GM18519 (cell line): Measurements from ENCODE around the gene ITGA3.

Source experiments
- ATAC-seq: cut with Tn5 transposase; IDR thresholded peaks from one replicate; pipeline ENCODE4 v1.9.1; 2021; ENCODE audit warnings: mild to moderate bottlenecking, moderate library complexity; ENCODE audit not compliant: unreplicated experiment, low FRiP score

Gene ITGA3

DNA sequence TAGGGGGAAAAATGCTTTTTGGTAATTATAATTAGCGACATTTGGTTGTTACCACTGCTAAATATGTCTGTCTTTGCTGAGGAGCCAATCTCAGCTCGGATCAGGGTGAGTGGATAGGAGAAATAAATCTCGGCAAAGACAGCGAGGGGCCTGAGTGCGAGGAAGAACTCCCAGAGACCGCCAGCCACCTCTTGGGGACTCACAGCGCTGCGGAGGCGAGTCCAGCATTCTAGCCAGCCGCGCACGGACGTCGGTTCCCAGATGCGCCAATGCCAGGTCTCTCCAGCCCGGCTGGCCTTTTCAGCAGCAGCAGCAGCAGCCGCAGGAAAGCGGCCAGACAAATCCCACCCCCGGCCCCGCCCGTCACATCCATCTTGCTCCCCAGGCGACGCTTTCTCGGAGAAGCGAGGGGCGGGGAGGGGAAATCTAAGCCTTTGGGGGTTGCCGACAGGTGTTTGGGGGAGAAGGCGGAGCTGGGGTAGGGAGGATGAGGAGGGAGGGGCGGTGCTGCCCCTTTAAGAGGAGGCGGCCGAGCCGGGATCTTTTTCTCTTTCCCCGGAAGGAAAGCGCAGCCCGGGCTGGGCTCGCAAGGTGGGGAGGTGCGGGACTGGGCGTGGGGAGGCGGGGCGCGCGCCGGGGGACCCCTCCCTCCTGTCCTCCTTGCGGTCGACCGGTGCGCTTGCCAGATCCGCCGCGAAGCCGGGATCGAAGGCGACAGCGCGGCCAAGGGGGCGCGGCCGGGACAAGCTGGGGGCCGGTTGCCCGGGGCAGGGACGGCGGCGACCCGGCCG, at the start of gene ITGA3:
Gene ITGA3 (plus strand): TSS at position 685 of the 791 bp plus-strand sequence. CDS start 330 bp downstream, outside the sequence.
- no peak for ATAC-seq

DNA sequence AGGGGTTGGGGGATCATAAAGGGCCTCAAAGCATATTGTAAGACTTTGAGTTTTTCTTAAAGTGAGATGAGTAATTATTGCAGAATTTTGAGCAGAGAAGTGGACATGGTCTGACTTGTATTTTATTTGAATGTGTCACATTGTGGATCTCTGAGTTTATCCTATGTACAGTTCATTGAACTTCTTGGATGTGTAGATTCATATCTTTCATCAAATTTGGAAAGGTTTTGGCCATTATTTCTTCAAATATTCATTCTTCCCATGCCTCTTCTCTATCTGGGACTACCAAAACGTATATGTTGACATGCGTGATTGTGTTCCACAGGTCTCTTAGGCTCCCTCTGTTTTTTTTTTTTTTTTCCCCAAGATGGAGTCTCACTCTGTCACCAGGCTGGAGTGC, 46.6 kb upstream of the ITGA3 start:
- no peak for ATAC-seq

DNA sequence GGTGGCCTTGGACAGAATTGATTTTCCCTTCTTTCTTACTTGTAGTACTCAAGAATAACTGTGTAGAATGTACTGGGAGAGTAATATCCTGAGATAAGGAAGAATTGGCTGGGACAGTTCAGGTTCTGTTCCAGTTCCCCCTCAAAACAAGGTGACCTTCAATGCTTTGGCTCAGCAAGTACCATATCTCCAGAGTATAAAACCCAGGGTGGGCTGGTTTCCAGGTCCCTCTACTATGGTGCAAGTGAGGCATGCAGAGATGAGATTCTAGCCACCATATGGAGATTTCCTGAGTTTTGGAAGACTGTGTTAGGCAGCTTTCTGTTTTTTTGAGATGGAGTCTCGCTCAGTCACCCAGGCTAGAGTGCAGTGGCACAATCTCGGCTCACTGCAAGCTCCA, 42.8 kb upstream of the ITGA3 start:
- no peak for ATAC-seq

DNA sequence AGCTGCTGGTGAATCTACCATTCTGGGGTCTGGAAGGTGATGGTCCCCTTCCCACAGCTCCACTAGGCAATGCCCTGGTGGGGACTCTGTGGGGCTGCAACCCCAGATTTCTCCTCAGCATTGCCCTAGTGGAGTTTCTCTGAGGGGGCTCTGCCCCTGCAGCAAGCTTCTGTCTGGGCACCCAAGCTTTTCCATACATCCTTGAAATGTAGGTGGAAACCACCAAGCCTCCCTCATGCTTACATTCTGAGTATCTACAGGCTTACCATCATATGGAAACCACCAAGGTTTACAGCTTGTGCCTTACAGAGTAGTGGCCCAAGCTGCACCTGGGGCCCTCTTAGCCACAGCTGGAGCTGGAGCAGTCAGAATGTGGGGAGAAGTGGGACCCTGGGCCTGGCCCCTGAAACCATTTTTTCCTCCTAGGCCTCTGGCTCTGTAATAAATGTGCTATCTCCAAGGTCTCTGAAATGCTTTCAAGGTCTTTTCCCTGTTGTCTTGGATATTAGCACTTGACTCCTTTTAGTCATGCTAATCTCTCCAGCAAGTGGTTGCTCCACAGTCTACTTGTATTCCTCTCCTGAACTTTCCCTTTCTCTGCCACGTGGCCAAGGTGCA, 41.3 kb upstream of the ITGA3 start:
- no peak for ATAC-seq

DNA sequence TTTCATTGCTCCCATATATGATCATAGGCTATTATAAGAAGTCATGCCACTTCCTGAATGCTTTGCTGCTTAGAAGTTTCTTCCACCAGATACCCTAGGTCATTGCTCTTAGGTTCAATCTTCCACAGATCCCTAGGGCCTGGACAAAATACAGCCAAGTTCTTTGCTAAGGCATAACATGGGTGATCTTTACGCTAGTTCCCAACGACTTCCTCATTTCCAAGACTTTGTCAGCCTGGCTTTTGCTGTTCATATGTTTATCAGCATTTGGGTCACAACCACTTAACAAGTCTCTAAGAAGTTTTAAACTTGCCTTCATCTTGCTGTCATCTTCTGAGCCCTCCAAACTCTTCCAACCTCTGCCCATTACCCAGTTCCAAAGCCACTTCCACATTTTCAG, 40.8 kb upstream of the ITGA3 start:
- no peak for ATAC-seq

DNA sequence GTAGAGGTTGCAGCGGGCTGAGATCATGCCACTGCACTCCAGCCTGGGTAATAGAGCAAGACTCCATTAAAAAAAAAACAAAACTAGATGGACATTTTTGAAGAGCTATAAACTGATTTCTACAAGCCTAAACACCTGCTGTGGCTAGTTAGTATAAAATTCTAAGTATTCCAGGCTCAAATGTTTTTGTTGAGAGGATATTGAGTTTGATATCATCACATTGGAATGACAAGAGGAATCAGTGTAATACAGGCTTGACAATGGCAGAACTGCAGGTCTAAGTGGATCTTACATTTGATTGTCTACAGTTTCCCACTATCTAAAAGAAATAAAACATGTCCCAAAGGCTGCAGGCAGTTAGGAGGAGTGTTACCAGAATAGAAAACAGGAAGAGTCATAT, 37.0 kb upstream of the ITGA3 start:
- ATAC-seq = no peak

DNA sequence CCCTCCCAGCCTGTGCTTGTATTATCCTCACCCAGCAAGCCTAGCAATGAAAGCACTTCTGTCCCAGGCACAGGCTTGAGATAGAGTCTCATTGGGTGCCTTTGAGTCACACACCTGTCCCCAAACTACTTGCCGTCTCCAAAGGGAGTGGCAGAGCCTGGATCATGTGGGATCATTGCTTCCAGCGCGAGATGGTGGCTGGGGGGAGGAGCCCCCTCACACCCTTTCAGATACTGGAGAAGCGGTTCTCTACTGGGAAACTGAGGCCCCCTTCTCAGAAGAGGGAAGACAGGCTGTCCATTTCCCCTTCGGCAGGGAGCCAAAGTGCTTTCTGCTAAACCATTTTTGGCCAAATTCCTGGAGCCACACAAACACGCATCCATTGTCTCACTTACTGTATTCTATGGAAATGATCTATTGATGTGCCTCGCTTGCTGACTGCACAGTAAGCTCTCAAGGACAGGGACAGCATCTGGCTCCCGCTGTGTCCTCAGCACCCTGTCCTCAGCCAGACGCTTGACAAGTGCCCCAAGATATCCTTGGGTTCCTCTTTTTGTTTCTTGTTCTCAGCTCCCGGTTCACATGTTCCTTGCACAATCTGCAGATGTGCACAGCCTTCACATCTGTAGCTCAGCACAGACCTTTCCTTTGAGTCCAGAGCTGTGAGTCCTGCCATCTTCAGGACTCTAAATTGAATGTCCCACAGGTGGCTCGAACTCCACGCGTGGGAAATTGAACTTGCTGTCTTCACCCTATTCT, 34.9 kb upstream of the ITGA3 start:
- ATAC-seq = no peak

DNA sequence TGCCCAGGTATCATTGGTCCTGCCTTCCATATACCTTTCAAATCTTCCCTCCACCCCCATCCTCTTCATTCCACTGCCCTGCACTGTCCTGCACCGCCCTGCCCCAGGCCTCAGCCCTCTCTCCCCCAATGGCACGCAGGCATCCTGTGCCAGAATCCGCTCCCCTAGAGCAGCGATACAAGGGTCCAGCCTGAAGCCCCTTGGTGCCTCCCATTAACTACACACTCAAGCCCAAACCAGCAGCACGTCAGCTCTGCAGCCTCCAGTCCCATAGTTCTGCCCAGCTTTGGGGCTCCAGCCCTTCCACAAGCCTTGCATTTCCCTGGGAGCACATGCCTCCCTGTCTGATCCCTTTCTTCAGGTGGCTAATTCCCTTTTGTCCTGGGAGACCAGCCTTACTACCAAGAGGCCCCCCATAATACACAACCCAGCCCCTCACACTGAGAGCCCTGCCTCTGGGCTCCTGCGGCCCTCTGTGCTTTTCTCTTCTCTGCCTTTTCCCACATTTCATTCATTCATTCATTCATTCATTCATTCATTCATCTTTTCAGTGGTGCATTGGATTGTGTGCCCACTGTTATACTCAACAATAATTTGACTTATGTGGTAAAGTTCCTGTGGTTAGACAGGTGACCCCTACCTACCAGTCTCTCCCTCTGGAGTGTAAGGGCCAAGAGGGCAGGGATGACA, 34.1 kb upstream of the ITGA3 start:
- no peak for ATAC-seq

DNA sequence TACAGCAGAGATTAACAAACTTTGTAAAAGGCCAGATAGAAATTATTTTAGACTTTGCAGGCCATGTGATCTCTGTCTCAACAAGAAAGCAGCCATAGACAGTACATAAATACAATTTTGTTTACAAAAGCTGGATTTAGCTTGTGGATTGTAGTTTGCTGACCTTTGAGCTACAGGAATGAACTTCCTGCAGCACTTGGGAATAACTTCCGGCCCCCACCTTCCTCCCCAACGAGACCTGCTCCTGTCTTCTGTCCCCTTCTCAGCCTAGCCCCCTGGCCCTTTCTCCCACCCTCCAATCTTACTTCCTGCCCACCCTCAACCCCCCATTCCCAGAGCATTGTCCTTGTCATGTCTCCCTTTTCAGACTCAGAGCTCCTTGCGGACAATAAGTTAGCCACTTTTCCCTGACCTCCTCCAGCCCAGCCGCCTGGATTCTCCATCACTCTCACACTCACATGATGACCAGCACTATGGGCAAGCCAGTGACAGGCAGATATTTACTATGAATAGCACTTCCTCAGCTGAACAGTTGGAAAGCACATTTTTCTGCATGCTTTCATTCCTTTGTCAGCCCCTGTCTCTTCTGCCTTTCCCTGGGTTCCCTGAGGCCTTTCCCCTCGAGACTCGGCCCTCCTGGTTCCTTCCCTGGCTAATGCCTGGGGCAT, 33.3 kb upstream of the ITGA3 start:
- no peak for ATAC-seq

DNA sequence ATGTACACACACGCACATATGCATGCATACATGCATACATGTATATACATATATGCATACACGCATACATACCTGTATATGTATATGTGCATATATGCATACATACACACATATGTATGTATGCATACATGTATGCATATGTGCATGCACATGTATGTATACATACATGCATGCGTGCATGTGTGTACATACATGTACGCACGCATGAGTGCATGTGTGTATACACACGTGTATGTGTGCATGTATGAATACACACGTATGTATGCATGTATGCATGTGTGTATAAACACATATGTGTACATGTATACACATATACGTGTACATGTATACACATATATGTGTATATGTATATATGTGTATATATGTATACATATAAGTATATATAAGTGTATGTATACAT, 32.4 kb upstream of the ITGA3 start:
- no peak for ATAC-seq

DNA sequence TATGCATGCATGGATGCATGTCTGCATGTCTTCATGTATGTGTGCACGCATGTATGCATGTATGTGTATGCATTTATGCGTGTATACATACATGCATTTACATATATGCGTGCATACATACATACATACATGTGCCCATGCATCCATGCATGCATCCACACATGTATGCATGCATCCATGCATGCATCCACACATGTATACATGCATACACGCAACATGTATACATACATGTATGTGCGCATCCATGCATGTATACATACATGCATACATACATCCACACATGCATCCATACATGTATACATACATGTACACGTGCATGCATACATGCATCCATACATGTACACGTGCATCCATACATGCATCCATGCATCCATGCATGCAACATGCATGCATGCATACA, 31.1 kb upstream of the ITGA3 start:
- no peak for ATAC-seq

DNA sequence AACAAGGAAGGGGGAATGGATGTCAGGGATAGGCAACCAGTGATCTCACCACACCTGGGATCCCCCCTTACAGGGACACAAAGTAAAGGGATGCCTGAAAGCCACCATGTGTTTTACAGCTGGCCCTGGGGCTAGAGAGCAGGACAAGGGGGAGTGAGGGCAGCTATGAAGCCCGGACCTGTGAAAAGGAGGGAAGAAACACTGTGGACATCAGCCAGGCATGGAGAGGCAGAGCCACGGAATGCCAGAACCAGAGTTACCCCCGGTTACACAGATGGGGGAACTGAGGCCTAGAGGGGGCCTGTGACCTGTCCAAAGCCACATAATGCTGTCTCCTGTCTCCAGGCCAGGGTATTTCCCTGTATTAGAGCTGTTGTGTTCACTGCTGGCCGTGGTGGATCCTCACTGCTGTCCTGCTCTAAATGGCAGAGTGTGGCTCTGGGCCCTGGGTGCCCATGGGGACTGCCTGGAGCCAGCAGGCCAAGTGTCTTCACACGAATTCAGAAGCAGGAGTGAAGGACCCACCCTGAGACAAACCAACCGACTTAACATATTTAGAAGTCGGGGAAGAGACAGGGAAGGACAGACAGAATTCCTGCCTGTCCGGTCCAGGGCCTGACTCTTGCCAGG, 29.7 kb upstream of the ITGA3 start:
- ATAC-seq = no peak

DNA sequence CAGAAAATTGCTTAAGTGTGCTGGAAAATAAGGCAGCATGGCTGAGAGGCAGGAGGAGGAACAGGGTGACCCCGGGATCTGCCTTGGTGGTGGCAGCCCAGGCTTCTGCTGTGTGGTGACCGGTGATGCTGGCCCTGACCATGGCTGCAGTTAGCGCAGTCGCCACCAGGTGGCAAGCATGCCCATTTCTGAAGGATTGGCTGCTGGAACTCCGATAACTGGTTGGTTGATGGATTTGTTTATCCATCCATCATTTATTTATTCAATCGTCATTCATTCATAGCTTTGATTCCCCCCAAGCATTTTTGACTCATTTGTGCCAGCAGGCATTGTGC, 29.1 kb upstream of the ITGA3 start:
- no peak for ATAC-seq

DNA sequence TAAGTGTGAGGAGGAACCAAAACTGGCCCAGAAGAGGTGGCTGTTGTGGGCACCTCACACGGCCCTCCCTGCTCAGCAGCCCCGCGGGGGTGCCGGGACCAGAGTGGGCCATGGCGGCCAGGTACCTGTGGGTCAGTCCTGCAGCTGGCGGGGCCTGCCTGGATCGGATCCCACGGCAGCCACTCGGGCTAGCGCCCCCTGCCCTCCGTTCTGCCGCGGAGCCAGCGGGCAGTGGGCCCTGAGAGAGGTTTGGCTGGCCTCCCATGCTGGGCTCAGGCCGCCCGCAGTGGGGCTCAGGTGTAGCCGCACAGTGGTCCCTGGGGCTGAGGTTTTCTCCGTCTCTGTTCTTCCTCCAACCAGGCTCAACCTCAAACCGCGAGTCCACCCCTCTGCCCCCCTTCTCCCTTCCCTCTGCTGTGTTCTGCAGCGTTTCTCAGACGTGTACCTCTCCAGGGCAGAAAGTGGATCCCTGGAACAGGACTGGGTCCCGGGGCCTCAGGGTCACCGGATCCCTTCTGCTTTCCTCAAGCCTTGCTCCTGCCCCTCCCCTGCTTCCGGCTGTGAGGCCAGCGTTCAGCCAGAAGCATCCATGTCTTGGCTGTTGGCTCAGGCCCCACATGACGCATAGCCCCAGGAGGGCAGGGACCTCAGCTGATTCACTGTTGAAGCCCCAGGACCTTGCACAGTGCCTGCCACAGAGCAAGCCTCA, 28.6 kb upstream of the ITGA3 start:
- ATAC-seq = no peak

DNA sequence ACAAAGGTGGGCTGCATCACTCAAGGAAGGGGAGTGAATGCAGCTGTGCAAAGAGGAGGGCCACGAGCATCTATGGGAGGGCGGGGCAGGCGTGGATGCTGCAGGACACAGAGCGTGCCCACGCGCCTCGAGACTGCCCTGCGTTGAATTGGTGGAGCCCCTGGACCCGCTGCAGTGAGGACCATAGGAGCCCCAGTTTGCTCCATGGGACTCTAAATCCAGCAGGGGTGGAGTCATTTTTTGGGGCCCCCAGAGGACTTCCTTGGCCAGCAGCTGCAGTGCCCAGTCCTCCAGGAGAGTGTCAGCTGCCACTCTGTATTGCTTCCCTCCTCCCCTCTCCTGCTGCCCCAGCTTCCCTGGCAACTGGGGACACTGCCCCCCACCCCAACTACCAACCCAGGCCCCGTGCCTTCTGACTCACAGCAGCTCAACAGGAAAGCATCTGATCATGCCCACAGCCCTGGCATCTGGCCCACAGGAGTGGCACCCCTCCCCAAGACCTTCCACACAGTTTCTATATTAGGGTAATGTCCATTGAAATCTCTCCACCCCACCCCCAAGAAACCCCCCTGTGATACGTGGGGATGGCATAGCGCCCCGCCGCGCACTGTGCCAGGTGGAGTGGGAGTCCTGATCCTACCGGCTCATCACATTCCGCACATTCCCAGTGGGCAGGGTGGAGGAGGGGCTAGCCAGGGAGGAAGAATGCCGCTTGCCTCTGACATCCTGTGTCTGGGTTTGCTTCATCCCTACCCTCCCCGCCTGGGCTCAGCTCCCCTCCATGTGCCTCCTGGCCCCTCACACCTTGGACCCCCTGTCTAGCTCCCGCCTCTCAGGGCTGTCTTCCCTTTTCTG, 27.8 kb upstream of the ITGA3 start:
- ATAC-seq = no peak

DNA sequence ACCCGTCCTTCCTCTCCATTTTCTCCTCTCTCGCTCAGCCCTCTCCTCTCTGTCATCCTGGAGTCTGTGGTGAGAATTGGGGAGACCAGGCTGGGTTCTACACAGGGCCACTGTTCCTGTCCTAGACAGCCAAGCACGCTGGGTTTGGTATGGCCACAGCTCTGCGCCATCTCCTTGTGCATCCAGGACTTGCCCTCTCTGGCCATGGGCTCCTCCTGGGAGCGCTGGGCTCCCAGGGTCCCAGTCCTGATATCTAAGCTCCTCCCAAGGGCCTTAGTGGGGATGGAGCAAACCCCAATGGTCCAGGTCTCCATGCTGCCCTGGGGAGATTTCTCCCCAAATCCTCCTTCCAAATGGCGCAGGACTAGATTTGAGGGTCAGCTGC, 27.2 kb upstream of the ITGA3 start:
- ATAC-seq = no peak

DNA sequence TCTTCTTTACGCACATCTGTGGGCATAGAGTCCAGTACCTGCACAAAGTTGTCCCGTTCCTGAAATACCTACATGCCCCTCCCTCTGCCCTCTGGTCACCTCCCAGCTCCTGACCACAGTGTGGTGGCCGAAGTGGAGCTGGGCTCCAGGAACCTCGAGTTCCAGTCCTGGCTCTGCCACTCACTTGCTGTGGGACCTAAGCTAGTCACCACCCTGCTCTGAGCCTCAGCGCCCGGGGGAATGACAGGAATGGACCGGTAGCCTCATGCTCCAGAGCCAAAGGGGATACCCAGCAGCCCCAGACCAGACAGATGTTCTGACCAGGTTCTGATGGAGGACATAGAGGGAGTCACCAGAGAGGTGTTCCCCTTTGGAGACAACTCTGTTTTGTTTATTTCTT, 26.7 kb upstream of the ITGA3 start:
- no peak for ATAC-seq

DNA sequence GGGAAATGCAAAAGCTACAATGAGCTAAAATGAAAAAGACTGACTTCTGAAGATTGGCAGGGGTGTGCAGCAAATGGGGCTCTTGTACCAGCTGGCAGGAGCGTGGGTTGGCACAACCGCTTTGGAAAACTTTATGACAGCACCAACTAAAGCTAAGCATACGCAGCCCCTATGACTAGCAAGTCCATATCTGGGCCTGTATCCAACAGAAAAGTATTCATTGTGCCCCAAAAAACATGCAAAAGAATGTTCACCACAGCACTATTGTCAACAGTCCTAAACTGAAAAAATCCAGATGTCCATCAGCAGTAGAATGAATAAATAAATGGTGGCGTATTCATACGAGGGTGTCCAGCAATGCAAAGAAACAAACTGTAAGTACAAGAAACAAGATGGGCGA, 22.6 kb upstream of the ITGA3 start:
- ATAC-seq = no peak
